Neural progenitor cell (in vitro differentiated cells): ENCODE results near the gene RUNX1.

Experiments used
- CTCF ChIP-seq: fragments of 200-600 bp; sonication (generic); IDR thresholded peaks from 2 replicates; pipeline ENCODE4 v1.5.1; 2017; ENCODE audit warnings: antibody characterized with exemption, mild to moderate bottlenecking
- EZH2 ChIP-seq: fragments of 200-600 bp; sonication (generic); IDR thresholded peaks from 2 replicates; pipeline ENCODE4 v1.6.1; 2017; ENCODE audit warnings: antibody characterized with exemption, mild to moderate bottlenecking, moderate library complexity
- EZH2phosphoT487 ChIP-seq: fragments of 200-600 bp; sonication (generic); IDR thresholded peaks from 2 replicates; pipeline ENCODE4 v1.6.1; 2017; ENCODE audit warnings: antibody characterized with exemption

- TF ChIP-seq CTCF: no peak
- TF ChIP-seq EZH2phosphoT487: no peak
- no peak for TF ChIP-seq EZH2
Measured at GRCh38 chr21:34803782-34804370, 245.2 kb downstream of the RUNX1 start.
